Endodermal cell (in vitro differentiated cells): ENCODE results near the gene GH2. TPM values are rescaled to one million over a fixed set of nuclear protein-coding genes. Genes with fewer than 3 reads are reported as not detected.

ENCODE experiments used
- DNase-seq: peaks from one replicate; pipeline ENCODE4 v3.0.0-alpha.2; 2017
- H3K27ac ChIP-seq: 2 replicates; pipeline ENCODE4 v1.5.1; 2013; ENCODE audit warnings: mild to moderate bottlenecking, low read depth, low read length, moderate library complexity
- H3K27me3 ChIP-seq: 2 replicates; pipeline ENCODE4 v1.6.1; 2013; ENCODE audit warnings: mild to moderate bottlenecking, low read length, moderate library complexity; ENCODE audit not compliant: insufficient read depth, control insufficient read depth, poor library complexity, severe bottlenecking
- H3K36me3 ChIP-seq: 2 replicates; pipeline ENCODE4 v1.7.0; 2013; ENCODE audit warnings: mild to moderate bottlenecking, low read length, moderate library complexity; ENCODE audit not compliant: control insufficient read depth, insufficient read depth
- H3K4me1 ChIP-seq: one replicate; pipeline ENCODE4 v1.7.0; 2013; ENCODE audit warnings: low read length; ENCODE audit not compliant: control insufficient read depth, insufficient read depth
- H3K4me3 ChIP-seq: 2 replicates; pipeline ENCODE4 v1.5.1; 2013; ENCODE audit warnings: mild to moderate bottlenecking, low read length, moderate library complexity
- H3K9ac ChIP-seq: 2 replicates; pipeline ENCODE4 v1.6.1; 2013; ENCODE audit warnings: mild to moderate bottlenecking, low read length, moderate library complexity; ENCODE audit not compliant: poor library complexity, severe bottlenecking; ENCODE audit errors: extremely low read depth
- H3K9me3 ChIP-seq: 2 replicates; pipeline ENCODE4 v1.6.1; 2013; ENCODE audit warnings: mild to moderate bottlenecking, low read length, moderate library complexity; ENCODE audit not compliant: control insufficient read depth
- H3K27ac Mint-ChIP-seq: 2 replicates; pipeline ENCODE4 v1.8.0; 2020; ENCODE audit warnings: mixed read lengths
- H3K27me3 Mint-ChIP-seq: 2 replicates; pipeline ENCODE4 v1.8.0; 2021; ENCODE audit warnings: mild to moderate bottlenecking, mixed read lengths; ENCODE audit not compliant: insufficient read depth
- H3K36me3 Mint-ChIP-seq: 2 replicates; pipeline ENCODE4 v1.8.0; 2020; ENCODE audit warnings: low read depth, mixed read lengths
- H3K4me1 Mint-ChIP-seq: 2 replicates; pipeline ENCODE4 v1.8.0; 2020; ENCODE audit warnings: mixed read lengths
- H3K4me3 Mint-ChIP-seq: 2 replicates; pipeline ENCODE4 v1.8.0; 2020; ENCODE audit warnings: mild to moderate bottlenecking, moderate library complexity, mixed read lengths
- H3K9me3 Mint-ChIP-seq: 2 replicates; pipeline ENCODE4 v1.8.0; 2020; ENCODE audit warnings: mild to moderate bottlenecking, mixed read lengths
- CTCF ChIP-seq: fragments of 200-600 bp; sonication (generic); conservative IDR thresholded peaks from 2 replicates; pipeline ENCODE4 v1.5.0; 2021; ENCODE audit warnings: antibody characterized with exemption, mild to moderate bottlenecking
- WGBS, 2 experiments: methylation state at CpG; one replicate each; pipeline versions ENCODE4 v1.1.5 to v1.1.7; 2013; ENCODE audit warnings: missing lambda C conversion rate in 2 of 2, mixed read lengths in 1 of 2; ENCODE audit not compliant: insufficient coverage in 1 of 2, insufficient read length in 1 of 2; 5-methylcytosine and 5-hydroxymethylcytosine counted together
- total RNA-seq, 2 donors: library from RNA; stranded (reverse); fragmentation: NEBNext Ultra II Directional in 1 of 2; extraction: Animal tissue kit (Norgen Biotek cat#: 25700) in 1 of 2; gene quantifications; 2 replicates in 1 of 2; 3 replicates in 1 of 2; pipeline ENCODE4 v1.2.1, GENCODE V29; 2021

Gene GH2
- total RNA-seq, 2 donors from 2014 or later = 0.42 to 0.49 TPM

- Mint-ChIP-seq H3K4me3 (peak within 1 kb of the TSS; percentile 98), H3K4me1 (peaks cover 18% of the 10 kb centered on the region), H3K36me3 (peaks cover 4% of the 10 kb centered on the region), H3K27ac (peak within 1 kb of the TSS; percentile 95), H3K27me3 (peaks cover 25% of the 10 kb centered on the region), H3K9me3 (peaks cover 2% of the 10 kb centered on the region)
- DNase-seq = peak; percentile 100
- Histone ChIP-seq H3K4me3 (peak within 1 kb of the TSS; percentile 97), H3K9me3 (no peaks in the 10 kb centered on the region), H3K4me1 (peaks cover 10% of the 10 kb centered on the region), H3K27ac (peak within 1 kb of the TSS; percentile 52), H3K36me3 (no peaks in the 10 kb centered on the region), H3K27me3 (no peaks in the 10 kb centered on the region), H3K9ac (peak within 1 kb of the TSS; percentile 74)
- TF ChIP-seq CTCF = no peak
- WGBS, 2 experiments = 1 to 3% methylated on average over 61 to 92 of the region's 92 CpGs
Measured at GRCh38 chr17:63842540-63843386, 39.0 kb downstream of the GH2 start, which contains the start of gene SMARCD2. SMARCD2 (minus strand) TSS chr17:63842685; CDS start chr17:63842674, 11 bp downstream.

GRCh38 chr17:63842173-63842539 lies 39.6 kb downstream of the GH2 start:
- Histone ChIP-seq H3K27me3 (no peaks in the 10 kb centered on the region), H3K36me3 (no peaks in the 10 kb centered on the region), H3K4me3 (peak overlapping the region; percentile 97), H3K9me3 (no peaks in the 10 kb centered on the region), H3K27ac (peak overlapping the region; percentile 49), H3K9ac (peak overlapping the region; percentile 74), H3K4me1 (peaks cover 10% of the 10 kb centered on the region)
- no peak for TF ChIP-seq CTCF
- no peaks in the 10 kb centered on the region for H3K9me3 Mint-ChIP-seq
- peaks cover 20% of the 10 kb centered on the region for H3K27me3 Mint-ChIP-seq
- 0% methylated on average over 21 to 36 of the region's 36 CpGs for WGBS, 2 experiments
- peaks cover 4% of the 10 kb centered on the region for H3K36me3 Mint-ChIP-seq
- DNase-seq = no peak
- peak overlapping the region; percentile 98 for H3K4me3 Mint-ChIP-seq
- peaks cover 18% of the 10 kb centered on the region for H3K4me1 Mint-ChIP-seq
- peak overlapping the region; percentile 95 for H3K27ac Mint-ChIP-seq

DNA sequence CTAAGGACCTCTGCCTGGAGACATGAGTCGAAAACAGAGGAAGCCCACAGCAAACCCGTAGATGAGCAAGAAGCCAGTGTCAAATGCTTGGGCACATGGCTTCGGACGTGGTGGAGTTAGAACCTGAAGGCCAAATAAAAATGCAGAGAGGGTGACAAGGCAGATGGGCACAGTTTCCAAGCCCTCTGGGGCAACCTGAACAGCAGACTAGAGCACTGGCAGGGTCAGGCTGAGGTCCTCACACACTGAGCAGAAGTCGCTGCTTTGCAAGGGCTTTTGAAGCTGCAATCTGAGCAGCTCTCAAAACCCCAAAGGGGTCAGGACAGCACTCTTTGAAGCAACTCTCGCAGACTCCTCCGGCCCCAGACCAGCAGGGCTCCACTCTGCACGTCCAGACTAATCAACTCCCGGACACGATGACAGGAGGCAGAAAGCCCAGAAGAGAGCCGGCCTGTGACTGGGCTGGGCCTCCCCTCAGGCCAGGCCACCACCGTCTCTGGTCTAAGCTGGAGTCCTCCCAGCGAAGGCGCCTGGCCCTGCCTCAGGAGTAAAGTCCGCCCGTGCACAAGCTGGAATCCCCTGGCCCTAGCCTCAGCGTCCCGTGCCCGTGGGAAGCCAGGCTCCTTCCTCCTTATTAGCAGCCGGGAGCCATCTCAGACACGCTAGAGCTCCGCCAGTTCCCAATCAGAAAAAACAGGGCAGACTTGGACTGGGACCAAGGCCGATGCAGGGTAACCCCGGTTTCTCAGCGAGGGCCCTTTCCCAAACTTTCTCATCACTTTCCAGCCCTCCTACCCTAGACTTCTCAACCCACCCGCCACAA lies 40.2 kb downstream of the GH2 start:
- peak overlapping the region; percentile 97 for H3K4me3 ChIP-seq
- WGBS, 2 experiments = 16 to 17% methylated on average over 23 to 26 of the region's 26 CpGs
- peak; percentile 84 for DNase-seq
- H3K4me3 Mint-ChIP-seq = peak overlapping the region; percentile 98
- no peaks in the 10 kb centered on the region for H3K9me3 Mint-ChIP-seq
- H3K27ac ChIP-seq = peak overlapping the region; percentile 49
- peaks cover 14% of the 10 kb centered on the region for H3K27me3 Mint-ChIP-seq
- H3K9ac ChIP-seq = peak overlapping the region; percentile 74
- no peaks in the 10 kb centered on the region for H3K27me3 ChIP-seq
- no peaks in the 10 kb centered on the region for H3K9me3 ChIP-seq
- peak overlapping the region; percentile 95 for H3K27ac Mint-ChIP-seq
- peaks cover 18% of the 10 kb centered on the region for H3K4me1 Mint-ChIP-seq
- peaks cover 10% of the 10 kb centered on the region for H3K4me1 ChIP-seq
- peaks cover 9% of the 10 kb centered on the region for H3K36me3 Mint-ChIP-seq
- no peaks in the 10 kb centered on the region for H3K36me3 ChIP-seq
- no peak for TF ChIP-seq CTCF
